Measurements from ENCODE around the gene NOTUM.
"Not testable (repeated sequence)": the region's sequence is repeated elsewhere in the genome, so short reads cannot be mapped to it uniquely, and the experiment has no call there.

Gene NOTUM

DNA sequence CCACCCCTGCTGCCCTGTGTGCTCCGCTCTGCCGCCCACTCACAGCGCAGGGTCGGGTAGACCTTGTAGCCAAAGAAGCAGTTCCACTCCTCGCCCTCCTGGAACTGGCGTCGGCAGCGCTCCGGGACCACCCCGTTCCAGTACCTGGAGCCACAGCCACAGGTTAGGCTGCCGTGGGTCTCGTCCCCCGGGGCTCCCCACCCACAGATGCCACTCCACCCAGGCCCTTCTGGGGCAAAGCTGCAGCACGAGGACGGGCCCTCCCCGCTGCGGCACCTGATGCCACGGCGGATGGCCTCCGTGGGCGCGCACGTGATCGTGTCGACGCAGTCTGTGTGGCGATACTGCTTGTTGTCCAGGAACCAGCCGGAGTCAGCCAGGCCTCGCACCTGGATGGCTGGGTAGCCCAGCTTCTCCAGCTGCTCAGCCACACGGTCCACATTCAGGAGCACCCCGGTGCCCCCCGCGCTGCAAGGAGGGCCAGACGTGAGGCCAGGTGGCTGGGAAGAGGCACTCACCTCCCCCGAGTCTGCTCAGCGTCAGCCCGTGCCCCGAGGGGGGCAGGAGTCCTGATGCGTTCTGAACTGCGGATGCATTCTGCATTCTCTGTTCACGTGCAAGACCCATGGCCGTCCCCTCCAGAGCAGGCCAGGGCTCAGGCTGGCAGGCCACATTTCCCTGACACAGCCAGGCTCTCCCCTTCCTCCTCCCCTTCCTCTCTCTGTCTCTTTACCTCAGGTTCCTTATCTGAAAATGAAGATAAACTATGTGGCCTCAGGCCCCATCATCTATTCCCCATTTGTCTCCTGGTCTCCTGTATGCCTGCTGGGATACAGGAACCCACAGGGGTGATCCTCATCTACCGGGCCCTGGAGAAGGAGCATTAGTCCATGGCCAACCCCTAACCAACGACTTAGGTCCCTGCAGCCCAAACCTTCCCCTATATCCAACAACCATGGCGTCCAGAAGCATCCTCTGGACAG is 4.1 kb downstream of the NOTUM start:
- DNase-seq: no peak

DNA sequence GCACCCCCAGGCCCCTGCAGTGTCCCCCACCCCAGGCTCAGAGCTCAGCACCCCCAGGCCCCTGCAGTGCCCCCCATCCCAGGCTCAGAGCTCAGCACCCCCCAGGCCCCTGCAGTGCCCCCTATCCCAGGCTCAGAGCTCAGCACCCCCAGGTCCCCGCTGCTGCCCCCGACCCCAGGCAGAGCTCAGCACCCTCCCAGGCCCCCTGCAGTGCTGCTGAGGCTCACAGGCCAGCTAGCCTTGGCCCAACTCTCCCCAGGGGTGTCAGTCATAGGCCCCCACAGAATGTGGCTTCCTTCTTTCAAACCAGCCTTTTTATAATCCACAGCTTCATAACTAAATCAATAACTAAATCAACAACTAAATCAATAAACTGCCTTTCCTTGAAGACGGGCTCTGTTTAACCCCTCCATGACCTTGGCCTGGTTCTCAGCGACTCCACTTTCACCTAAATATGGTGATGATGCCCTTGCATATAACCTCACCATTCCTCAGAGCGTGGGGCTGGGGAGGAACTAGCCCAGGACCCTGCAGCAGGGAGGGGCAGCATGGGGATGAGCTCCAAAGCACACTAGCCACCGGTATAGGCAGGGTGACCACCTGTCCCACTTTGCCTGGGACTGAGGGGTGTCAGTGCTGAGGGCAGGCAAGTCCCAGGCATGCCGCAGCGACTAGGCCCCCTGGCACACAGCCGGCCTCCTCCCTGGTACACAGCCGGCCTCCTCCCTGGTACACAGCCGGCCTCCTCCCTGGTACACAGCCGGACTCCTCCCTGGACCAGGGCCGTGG is 5.0 kb downstream of the NOTUM start:
- DNase-seq: no peak

DNA sequence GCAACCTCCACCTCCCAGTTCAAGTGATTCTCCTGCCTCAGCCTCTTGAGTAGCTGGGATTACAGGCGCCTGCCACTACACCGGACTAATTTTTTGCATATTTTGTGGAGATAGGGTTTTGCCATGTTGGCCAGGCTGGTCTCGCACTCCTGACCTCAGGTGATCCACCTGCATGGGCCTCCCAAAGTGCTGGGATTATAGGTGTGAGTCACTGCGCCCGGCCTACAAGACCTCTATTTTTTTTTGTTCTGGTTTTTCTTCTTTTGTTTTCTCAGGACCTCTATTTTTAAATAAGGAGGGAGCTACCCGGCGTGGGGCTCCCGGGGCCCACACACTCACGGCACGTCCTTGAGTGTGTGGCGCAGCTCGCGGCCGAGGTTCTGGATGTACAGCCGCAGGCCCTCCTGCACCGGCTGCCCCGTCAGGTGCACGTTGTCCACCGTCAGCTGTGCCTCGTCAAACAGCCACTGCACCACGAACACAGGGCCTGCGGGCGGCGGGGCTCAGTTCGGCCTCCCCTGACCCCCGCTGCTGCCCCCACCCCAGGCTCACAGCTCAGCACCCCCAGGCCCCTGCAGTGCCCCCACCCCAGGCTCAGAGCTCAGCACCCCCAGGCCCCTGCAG is 5.8 kb downstream of the NOTUM start:
- DNase-seq: no peak

DNA sequence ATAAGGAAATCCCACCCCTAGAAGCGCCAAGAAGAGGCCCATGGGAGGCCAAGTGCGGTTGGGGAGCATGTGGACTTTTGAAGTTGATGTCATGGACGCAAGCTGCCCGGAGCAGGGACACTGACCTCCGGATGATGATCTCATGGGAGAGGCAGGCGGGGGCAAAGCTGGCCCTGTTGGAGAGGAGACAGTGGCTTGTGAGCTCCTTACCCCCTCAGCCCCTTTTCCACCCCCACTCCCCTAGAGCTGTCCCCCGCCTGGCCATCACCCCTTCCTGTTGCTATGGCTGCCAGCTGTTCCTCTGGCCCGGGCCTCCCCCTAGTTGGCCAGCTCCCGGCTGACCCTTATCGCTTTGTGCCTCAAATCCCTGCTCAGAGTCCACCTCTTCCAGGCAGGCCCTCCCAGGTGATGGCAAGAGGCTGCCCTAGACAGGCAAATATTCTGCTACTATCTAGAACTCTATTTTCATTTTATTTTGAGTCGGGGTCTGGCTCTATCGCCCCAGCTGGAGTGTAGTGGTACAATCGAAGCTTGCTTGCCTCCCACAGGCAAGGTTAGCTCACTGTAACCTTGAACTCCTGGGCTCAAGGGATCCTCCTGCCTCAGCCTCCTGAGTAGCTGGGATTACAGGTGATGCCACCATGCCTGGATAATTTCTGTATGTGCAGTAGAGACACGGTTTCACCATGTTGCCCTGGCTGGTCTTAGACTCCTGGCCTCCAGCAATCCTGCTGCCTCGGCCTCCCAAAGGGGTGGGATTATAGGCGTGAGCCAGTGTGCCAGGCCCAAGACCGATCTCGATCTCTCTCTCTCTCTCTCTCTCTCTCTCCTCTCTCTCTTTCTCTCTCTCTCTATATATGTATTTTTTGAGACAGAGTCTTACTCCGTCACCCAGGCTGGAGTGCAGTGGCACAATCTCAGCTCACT is 6.6 kb downstream of the NOTUM start:
- DNase-seq: no peak

DNA sequence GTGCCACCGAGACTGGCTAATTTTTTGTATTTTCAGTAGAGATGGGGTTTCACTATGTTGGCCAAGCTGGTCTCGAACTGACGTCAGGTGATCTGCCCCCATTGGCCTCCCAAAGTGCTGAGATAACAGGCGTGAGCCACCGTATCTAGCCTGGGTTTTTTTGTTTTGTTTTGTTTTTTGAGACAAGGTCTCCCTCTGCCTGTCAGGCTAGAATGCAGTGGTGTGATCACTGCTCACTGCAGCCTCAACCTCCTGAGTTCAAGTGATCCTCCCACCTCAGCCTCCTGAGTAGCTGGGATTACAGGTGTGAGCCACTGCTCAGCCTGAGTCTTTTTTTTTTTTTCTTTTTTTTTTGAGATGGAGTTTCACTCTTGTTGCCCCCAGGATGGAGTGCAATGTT is 7.5 kb downstream of the NOTUM start:
- not testable (repeated sequence) for DNase-seq

DNA sequence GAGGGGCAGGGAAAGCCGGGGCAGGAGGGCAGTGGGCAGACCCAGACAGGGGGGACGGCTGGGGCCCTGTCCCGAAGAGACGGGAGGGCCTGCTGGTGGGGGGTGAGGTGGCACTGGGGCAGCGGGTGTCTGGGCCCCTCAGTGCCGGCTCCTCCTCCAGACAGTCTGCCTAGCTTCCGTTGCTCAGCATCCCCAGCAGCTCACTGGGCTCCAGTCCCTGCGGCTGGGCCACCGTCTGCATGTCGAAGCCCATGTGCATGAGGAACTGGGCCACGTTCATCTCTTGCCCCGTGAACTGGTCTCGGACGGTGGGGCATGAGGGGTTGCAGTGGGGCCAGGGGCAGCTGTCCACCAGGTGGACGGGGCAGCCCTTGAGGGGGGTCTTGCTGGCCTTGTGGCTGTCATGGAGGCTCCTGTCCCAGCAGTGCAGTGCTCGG is 8.2 kb downstream of the NOTUM start:
- no peak for DNase-seq

DNA sequence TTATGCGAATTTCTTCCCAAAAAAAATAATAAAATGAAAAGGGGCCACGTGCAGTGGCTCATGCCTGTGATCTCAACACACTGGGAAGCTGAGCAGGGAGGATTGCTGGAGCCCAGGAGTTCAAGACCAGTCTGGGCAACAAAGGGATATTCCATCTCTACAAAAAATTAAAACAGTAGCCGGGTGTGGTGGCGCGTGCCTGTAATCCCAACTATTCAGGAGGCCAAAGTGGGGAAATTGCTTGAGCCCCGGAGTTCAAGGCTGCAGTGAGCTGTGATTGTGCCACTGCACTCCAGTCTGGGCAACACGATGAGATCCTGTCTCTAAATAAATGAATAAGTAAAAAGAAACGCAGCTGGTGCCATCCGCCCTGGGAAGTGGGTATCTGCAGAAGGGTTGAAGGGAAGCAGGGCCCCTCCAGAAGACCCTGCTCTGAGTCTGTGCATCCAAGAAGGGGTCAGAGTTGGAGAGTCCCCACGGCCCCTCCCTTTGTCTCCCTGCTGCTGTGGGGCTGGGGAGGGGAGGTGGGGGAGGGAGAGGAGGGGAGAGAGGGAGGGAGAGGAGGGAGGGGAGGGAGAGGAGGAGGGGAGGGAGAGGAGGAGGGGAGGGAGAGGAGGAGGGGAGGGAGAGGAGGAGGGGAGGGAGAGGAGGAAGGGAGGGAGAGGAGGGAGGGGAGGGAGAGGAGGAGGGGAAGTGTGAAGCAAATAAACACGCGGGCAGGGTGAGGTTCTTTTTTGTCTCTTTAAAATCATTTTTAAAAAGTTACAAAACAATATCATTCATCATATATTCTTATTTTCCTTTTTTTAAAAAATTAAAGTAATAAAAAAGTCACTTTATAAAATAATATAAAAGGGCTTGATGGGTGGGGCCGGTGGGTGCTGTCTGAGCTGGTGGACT is 9.0 kb downstream of the NOTUM start:
- DNase-seq: no peak

DNA sequence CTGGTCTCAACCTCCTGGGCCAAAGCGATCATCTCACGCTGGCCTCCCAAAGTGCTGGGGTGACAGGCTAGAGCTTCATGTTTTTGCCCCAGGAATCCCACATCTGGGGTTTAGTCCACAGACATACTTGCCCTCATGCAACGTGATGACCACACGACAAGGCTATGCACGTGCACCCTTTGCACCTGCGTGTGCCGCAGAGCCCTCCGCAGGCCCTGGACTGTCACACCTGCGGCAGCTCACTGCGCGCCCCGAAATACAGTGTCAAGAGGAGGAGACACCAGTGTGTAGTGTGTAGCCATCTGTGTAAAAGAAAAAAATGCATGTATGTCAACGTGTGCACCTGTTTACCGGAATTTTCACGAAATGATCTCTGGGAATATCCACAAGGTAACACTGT is 10.5 kb downstream of the NOTUM start:
- DNase-seq: no peak

DNA sequence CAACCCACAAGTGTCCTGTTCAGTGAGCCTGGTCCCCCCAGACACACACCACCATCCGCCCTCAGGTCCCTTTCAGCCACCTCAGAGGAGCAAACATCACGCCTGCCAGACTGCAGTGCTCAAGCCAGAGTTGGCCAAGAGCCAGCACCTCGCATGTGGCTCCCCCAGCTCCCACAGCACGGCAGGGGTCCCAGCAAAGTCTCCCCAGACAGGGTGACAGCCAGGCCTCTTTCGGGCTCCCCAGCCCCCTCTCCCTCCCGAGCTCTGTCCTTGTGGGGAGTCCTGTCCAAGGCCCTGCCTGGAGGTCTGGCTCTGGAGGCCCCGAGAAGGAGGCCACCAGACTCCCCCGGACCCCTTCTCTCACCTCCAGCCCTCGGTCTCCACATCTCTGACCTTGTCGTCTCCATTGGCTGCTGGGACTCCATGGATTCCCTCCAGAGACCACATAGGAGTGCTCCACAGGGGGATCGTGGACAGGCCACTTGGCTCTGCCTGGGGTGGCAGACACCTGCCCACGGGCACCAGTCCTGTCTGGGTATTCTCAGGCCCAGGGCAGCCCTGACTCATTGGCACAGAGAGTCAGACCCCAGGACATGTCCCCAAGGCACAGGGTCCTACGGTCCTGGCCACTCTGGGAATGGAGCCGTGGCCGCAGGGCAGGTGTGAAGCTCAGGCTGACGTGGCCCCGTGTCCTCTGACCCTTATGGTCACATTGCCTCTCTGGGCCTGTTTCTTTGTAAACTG is 12.2 kb downstream of the NOTUM start:
- DNase-seq: no peak

DNA sequence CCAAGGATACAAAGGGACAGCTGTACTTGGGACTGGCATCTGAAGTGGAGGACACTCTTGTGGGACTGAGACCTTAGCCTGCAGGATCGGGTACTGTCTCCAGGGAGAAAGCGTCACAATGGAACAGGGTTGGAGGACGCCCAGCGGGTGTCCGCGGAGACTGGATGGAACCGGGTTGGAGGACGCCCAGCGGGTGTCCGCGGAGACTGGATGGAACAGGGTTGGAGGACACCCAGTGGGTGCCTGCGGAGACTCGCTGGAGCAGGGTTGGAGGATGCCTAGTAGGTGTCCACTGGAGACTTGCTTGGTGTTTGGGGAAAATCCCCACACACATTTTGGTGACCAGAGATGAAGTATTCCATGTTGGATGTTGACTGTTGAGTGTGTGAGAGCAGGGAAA is 13.8 kb downstream of the NOTUM start, which contains the start of gene MYADML2:
Gene MYADML2 (minus strand): TSS at position 45 of the 400 bp plus-strand sequence. CDS start 5,492 bp downstream, outside the sequence.
- no peak for DNase-seq

DNA sequence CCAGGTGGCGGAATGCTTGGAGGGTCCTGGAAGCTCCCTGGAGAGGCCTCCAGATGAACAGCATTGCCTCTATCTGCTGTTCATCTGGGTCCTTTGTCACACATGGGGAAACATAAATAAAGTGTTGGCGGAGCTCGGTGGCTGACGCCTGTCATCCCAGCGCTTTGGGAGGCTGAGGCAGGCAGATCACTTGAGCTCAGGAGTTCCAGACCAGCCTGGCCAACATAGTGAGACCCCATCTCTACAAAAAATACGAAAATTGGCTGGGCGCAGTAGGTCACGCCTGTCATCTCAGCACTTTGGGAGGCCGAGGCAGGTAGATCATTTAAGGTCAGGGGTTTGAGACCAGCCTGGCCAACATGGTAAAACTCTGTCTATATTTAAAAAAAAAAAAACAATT is 16.1 kb downstream of the NOTUM start:
- no peak for DNase-seq

DNA sequence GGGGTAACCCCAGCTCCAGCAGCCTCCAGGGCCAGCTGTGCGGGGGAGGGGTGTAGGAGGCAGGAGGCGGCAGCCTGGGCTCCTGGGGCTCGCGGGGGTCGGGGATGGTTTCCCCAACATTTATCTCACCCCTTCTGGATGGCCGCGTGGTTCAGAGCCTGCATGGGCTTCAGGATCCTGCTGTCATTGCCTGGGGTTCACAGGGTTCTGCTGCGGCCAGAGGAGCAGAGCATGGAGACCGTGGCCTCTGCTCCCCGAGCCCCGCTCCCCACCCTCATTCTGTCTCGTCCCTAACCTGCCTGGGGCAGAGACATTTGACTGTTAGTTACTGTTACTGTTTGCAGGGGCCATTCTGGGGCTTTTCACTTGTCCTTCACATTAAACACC is 18.8 kb downstream of the NOTUM start:
- DNase-seq: no peak

DNA sequence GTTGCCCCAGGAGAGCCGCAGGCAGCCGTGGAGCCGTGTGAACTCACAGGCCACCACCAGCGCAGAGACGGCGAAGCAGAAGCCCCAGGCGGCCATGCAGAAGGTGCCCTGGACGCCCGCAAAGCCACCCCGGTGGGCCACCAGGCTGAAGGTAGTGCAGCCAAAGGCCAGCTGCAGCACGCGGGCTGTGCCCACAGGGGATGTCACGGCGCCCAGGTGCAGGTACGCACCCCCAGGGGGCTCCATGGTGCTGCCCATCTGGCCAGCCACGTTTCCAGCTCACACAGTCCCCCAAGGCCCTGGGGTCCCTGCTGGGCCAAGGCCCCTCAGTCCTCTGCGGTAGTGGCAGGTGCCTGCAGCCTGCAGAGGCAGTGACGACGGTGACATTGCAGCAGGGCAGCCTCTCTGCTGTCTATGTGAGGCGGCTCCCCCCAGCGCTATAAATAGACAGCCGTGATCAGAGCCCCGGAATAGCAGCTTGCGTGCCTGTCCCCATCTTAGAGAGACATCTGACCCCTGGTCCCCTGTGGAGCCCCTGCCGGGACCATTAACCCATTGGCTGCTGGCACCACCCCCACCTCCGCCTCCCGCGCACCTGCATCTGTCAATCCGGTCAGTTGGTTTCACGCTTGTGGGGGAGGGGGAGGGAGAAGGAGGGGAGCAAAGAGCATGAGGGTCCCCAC is 19.4 kb downstream of the NOTUM start:
- DNase-seq: no peak

DNA sequence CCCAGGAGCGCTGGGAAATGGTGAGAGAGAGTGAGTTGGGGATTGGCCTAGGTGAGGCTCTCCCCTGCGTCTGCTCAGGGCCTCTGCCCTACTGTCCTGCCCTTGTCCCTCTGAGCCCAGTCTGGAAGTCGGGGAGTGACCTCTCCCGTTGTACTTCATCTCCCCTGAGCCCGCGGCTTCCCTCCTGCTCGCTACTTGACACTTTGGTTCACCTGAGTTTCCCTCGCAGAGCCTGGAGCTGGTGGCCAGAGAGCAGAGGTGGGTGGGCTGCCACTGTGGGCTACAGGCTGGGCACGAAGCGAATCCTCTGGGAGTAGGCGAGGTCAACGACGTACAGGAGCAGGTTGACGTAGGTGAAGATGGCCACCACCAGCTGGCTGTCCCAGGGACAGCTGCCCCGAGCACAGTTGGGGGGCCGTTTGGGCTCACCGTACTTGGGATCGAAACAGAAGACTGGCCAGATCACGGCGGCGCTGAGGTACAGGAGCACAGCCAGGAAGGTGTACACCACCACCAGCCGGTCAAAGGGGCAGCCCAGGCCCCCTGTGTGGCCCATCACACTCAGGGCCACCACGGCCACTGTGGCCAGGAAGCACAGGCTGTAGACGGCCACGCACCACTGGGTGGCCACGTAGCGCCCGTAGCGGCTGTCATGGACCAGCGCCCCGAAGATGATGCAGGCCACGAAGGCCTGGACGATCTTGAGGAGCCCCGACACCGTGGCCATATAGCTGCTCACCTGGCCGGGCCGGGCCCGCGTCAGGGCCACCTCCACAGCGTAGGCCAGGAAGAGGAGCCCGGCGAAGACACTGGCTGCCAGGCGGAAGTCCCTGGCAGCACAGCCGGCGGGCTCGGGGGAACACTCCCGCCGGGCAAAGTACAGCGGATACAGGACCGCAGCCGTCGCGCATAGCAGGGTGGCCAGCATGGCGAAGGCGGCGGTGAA is 20.2 kb downstream of the NOTUM start:
- DNase-seq: no peak

DNA sequence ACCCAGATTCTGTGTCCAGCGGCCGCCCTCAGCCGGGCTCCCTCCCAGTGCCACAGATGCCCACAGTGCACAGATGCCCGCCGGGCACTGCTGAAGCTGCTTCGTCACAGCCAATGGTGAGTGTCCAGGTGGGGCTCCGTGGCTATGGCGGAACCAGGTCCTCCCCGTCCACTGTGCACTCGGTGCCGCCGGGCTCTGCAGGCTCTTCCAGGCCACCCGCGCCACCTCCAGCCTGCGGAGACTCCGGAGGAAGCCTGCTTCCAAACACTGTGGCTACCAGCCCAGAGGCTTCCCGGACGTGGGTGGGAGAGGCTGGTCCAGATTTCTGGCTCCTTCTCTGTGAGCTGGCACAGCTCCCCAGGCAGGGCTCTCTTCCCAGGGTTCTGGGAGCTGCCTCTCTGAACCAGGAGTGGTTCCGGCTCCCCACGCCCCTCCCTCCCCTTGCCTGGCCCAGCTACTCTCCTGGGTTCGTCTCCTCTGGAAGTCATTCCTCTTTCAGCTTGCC is 21.1 kb downstream of the NOTUM start:
- no peak for DNase-seq

DNA sequence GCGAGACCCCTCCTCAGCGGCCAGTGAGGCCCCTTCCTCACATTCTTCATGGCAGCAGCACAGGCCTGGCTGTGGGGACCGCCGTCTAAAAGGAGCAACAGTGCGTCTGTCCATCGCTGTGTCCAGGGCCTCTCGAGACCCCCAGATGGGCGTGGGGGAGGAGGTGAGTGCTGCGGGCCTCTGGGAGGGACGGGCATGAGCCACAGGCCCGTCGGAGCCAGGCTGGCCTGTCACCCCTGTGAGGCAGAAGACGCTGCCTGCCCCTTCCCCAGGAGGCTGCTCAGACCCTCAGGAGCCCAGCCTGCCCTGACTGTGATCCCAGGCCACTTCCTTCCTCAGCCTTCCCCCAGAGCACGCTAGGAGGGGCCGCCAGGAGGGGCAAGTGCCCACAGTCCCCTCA is 21.8 kb downstream of the NOTUM start:
- DNase-seq: no peak

DNA sequence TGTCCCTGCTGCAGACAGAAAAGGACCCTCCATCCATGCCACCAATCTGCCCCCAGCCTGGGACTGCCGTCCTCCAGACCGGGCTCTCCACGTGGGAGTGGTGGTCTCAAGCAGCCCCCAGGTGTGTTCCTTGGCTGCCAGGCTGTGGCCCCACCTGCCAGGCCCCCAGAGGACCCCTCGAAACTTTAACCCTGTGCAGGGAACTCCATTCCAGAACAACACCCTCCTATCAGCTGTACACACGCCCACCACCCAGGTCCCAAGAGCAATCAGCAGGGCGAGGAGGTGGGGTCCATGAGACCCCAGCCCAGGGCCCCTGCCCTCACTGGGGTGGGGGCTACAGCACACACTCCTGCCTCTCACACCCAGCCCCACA is 25.3 kb downstream of the NOTUM start:
- DNase-seq: no peak

Measured in inflammatory macrophage (primary cell).